NCI-H1048 (cell line): Measurements from ENCODE around the gene KCNQ5.
"Not testable (repeated sequence)": the region's sequence is repeated elsewhere in the genome, so short reads cannot be mapped to it uniquely, and the experiment has no call there.

Source experiments
- DNase-seq: peaks from one replicate; lab custom pipeline; 2025; lab: John Stamatoyannopoulos, UW

KCNQ5 gene

DNA sequence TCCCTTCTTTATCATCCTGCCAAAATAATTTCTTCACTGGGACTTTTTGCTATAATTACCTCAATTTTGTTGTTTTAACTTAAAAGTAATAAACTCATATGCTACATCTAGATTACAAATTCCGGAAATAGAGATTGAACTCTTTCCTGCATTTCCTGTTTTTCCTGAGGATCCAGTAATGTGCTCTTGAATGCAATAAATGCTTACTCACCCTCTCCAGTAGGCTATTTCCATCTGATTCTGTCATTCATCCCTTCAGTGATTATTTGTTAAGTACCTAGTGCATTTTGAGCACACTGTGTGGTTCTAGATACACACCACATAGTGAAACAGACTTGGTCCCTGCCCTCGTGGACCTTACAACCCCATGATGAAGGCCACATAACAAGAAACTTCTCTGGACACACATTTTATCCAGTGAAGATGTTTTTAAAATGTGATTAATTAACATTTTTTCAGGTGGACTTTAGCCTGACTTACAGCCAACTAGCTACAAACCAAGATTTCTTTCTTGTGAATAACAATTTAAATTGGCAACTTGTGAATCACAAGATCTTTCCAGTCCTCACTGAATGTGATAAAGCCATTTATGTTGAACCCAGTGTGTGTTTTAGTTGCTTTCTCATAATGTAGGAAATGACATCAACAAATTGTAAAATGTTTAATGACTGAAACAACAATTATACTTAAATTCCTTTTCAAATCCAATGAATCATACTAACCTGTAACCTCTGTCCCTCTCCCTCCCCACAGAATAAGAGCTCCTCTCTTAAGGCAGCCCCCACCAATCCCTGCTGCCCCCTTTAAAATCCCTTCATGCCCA lies 331.2 kb downstream of the KCNQ5 start:
- no peak for DNase-seq

DNA sequence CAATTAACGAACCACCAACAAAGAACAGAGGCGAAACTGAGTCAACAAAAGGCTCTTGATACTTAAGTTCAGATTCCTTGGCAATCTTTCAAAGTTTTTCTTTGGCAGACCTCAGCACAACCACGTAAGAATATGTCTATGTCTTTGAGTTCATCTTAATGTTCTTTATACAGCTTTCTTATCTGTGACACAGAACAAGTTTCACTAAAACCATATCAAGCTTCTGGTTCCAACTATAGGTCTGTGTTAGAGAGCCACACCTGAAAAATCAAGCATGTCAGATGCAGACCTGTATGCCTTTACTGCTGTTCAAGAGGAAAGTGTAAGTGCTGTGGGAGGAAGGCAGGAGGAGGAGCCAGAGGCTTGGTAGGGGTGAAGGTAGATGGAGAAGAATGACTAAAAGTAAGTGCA lies 332.1 kb downstream of the KCNQ5 start:
- DNase-seq, result no peak

- no peak for DNase-seq
Observed at GRCh38 chr6:72954716-72955115, 332.9 kb downstream of the KCNQ5 start.

- no peak for DNase-seq
Observed at GRCh38 chr6:72955666-72956065, 333.8 kb downstream of the KCNQ5 start.

- DNase-seq, result no peak
Observed at GRCh38 chr6:72956272-72956671, 334.4 kb downstream of the KCNQ5 start.

GRCh38 chr6:72959821-72960220 lies 338.0 kb downstream of the KCNQ5 start:
- no peak for DNase-seq

GRCh38 chr6:72963946-72964345 lies 342.1 kb downstream of the KCNQ5 start:
- no peak for DNase-seq

DNA sequence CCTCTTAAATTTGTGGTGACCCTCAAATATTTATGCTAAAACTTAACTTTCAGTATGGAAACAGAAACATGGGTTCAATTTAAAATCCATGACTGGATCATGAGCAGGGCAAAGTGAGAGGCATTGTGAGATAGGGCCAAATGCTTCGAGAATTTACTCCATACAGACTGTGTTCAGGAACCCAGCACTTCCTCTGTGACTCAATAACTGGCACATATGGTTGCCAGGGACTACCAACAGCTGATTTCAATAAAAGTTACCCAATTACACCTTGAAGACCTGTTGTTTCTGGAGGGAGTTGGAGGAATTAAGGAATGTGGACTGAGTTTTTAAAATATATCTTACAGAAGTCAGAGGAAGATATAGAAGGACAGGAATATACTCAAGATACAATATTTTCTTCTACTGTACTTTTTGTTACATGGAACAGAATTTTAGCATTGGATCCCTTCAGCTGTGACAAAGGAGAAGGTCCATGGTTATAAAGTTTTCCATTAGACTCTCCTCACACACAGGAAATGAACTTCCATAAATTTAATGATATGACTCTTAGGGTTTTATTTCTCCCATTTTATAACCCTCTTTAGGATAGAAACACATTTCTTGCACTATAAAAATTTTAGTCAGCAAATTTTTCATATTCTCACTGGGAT lies 344.9 kb downstream of the KCNQ5 start:
- no peak for DNase-seq

GRCh38 chr6:72967329-72967728 lies 345.5 kb downstream of the KCNQ5 start:
- DNase-seq, result no peak

DNA sequence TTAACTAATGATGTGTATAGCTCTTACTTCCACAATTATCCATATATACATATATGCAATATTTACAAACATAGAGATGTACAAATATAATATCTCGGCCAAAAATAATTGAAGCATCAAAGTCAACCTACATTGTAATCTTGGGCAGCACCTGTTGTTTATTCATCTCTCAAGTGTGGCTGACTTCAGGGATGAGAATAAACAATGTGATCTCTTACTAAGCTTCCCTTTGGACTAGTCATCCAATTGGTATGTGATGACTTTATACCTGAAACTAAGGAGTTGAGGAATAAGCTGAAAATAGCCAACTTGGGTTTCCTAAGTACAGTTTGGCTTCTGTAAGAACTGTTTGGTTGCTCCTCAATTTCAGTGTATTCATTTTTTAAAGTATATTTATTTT lies 346.8 kb downstream of the KCNQ5 start:
- DNase-seq, result no peak

DNA sequence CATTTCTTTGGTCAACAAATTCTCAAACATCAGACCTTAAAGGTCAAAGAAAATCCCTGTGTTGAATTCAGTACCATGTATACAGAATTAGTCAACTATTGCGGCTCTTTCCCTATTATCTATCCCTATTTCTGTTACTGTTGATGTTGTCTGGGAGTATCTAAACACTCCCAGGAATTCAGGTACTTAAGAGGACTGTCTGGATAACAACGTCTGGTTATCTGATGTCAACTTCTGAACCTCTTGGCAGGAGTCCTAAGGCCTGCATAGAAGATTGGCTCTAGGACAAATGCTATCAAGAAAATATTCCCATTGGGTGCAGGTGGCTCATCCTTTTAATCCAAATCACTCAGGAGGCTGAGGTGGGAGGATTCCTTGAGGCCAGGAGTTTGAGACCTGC lies 347.8 kb downstream of the KCNQ5 start:
- DNase-seq, result no peak

GRCh38 chr6:72972579-72972978 lies 350.7 kb downstream of the KCNQ5 start:
- DNase-seq, result no peak

- no peak for DNase-seq
Observed at GRCh38 chr6:72974276-72974675, 352.4 kb downstream of the KCNQ5 start.

GRCh38 chr6:72975352-72975752 lies 353.5 kb downstream of the KCNQ5 start:
- no peak for DNase-seq

- no peak for DNase-seq
Observed at GRCh38 chr6:72976484-72976883, 354.6 kb downstream of the KCNQ5 start.

- DNase-seq, result no peak
Observed at GRCh38 chr6:72977114-72977513, 355.2 kb downstream of the KCNQ5 start.

DNA sequence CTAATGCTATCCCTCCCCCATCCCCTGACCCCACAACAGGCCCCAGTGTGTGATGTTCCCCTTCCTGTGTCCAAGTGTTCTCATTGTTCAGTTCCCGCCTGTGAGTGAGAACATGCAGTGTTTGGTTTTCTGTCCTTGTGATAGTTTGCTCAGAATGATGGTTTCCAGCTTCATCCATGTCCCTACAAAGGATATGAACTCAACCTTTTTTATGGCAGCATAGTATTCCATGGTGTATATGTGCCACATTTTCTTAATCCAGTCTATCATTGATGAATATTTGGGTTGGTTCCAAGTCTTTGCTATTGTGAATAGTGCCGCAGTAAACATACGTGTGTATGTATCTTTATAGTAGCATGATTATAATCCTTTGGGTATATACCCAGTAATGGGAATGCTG lies 356.9 kb downstream of the KCNQ5 start:
- DNase-seq, result not testable (repeated sequence)

GRCh38 chr6:72984189-72984831 lies 362.4 kb downstream of the KCNQ5 start:
- not testable (repeated sequence) for DNase-seq

DNA sequence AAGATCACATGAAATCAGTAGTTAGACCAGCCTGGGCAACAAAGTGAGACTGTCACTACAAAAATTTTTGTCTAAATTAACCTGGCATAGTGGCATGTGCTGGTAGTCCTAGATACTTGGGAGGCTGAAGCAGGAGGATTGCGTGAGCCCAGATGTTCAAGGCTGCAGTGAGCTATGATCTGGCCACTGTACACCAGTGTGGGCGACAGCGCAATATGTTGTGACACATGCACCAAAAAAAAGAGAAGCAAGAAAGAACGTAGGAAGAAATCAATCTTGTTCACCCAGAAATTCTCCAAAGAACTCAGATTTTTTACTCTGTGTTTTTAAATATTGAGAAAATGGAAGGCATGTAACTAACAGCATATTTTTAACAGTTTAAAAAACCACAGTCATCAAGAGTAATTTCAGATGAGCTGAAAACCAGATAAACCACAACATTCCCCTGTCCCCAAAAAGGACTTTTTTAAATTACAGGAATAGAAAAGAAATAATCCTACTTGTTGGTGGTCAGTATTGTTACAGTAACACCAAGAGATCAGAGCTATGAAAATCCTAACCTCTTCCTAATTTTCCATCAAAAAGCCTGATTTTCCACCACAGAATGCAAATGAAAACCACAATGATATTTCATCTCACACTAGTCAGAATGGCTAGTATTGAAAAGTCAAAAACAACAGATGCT lies 363.3 kb downstream of the KCNQ5 start:
- no peak for DNase-seq

DNA sequence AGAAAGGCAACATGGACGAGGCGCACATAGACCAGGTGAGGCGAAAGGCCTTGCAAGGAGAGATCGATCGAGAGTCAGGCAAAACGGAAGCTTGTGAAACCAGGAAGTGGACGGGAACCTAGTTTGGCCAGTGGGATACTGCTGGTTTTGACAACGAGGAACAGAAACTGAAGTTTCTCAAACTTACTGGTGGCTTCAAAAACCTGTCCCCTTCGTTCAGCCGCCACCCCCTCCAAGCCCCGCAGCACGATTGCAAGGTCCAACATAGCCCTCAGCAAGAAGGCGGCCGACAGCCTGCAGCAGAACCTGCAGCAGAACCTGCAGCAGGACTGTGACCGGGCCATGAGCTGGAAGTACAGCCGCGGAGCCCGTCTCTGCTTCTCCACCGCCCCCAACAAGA lies 365.4 kb downstream of the KCNQ5 start:
- no peak for DNase-seq

DNA sequence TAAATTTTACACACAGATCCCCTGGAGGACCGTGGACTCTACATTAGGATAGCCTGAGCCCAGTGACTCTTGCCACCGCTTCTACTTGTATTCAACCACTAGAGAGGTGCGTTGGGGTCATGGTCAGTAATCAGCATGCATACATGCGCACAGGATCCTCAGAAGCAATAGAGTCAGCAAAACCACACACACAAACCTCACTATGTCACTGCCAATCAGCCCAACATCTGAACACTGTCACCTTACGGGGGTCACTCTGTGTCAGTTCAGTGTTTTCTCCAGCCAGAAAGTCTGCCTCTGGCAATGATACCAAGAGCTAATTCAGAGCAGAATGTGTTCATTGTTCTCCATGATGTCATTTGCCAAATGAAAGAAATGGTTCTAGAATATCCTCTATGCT lies 378.1 kb downstream of the KCNQ5 start:
- no peak for DNase-seq

- no peak for DNase-seq
Observed at GRCh38 chr6:73000460-73000859, 378.6 kb downstream of the KCNQ5 start.

GRCh38 chr6:73002588-73002987 lies 380.7 kb downstream of the KCNQ5 start:
- DNase-seq, result no peak
